ENCODE data around the gene CLIC5.

The CLIC5 gene

DNA sequence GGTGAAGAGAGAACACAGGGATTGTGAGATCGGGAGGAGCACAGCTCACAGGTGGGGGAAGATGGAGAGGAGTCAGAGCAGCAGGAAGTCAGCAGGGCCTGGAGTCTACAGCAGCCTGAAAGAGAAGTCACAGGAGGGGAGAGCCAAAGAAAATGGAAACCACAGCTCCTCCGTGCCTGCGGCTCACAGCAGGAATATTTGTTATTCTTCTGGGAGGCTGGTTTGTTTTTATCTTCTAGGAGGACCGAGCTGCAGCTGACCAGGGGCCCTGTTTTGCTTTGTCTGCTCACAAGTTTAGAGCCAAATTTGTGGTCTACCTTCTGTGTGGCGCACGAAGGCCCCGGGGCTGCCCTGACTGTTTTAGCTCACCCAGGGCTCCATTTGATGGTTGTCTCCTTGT is 81.8 kb downstream of the CLIC5 start:
- H3K4me1 Mint-ChIP-seq: peaks cover 41% of the 10 kb centered on the region
- DNase-seq: no peak
- H3K36me3 Mint-ChIP-seq (ENCODE audit: low read depth): no peaks in the 10 kb centered on the region
- no peak overlapping the region for H3K4me3 Mint-ChIP-seq
- TF ChIP-seq, protein P1, sequence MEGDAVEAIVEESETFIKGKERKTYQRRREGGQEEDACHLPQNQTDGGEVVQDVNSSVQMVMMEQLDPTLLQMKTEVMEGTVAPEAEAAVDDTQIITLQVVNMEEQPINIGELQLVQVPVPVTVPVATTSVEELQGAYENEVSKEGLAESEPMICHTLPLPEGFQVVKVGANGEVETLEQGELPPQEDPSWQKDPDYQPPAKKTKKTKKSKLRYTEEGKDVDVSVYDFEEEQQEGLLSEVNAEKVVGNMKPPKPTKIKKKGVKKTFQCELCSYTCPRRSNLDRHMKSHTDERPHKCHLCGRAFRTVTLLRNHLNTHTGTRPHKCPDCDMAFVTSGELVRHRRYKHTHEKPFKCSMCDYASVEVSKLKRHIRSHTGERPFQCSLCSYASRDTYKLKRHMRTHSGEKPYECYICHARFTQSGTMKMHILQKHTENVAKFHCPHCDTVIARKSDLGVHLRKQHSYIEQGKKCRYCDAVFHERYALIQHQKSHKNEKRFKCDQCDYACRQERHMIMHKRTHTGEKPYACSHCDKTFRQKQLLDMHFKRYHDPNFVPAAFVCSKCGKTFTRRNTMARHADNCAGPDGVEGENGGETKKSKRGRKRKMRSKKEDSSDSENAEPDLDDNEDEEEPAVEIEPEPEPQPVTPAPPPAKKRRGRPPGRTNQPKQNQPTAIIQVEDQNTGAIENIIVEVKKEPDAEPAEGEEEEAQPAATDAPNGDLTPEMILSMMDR (IDR thresholded peaks at IDR 0.05): no peak
- H3K9me3 Mint-ChIP-seq: no peaks in the 10 kb centered on the region
- H3K27ac Mint-ChIP-seq: peak overlapping the region; percentile 2
- peaks cover 13% of the 10 kb centered on the region for H3K27me3 Mint-ChIP-seq (ENCODE audit: low read depth, poor library complexity)

DNA sequence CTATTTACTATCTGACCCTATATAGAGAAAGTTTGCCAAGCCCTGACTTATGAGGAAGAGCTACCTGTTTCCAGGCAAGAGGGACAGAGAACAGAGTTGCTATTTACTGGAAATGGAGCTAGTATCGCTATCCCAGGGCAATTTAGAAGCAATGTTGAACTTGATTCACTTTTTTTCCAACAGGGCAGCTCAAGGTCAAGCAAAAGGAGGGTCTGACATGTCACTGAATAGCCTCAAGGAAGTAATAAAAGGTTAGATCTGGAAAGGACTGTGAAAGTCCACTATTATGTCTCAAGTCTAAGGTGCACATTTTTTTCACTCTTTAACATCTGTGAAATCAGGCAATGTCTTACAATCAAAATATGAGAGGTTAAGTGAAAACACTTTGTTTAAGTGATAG is 84.4 kb downstream of the CLIC5 start:
- TF ChIP-seq, protein P1 (IDR thresholded peaks at IDR 0.05): no peak
- no peak overlapping the region for H3K27ac Mint-ChIP-seq
- H3K27me3 Mint-ChIP-seq (ENCODE audit: low read depth, poor library complexity): peaks cover 13% of the 10 kb centered on the region
- peaks cover 49% of the 10 kb centered on the region for H3K4me1 Mint-ChIP-seq
- no peaks in the 10 kb centered on the region for H3K9me3 Mint-ChIP-seq
- no peaks in the 10 kb centered on the region for H3K36me3 Mint-ChIP-seq (ENCODE audit: low read depth)
- no peak overlapping the region for H3K4me3 Mint-ChIP-seq
- no peak for DNase-seq

DNA sequence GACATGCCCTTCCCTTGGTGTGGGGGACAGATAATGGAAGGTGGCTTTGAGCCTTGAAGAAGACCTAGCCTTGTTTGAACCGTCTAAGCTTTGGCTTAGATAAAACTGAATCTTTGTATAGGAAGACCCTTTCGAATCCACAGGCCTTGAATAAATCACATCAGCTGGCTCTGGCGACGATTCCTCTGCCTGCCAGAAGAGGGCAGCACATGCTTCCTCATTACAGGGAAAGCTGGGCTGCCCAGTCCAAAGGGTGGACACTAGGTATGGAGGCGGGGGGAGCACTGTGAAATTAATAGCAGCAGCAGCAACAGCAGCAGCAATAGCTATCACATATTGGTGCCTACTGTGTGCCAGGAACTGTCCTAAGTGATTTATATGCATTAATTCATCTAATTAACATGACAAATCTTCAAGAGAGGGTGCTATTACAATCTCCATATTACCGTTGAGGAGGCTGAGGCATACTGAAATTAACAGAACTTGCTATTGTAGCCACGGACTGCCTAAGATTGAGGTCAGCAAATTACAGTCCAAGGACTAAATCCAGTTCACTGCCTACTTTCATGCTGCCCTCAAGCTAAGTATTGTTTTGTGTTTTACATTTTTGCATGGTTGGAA is 85.1 kb downstream of the CLIC5 start:
- H3K27me3 Mint-ChIP-seq (ENCODE audit: low read depth, poor library complexity): peaks cover 7% of the 10 kb centered on the region
- H3K36me3 Mint-ChIP-seq (ENCODE audit: low read depth): no peaks in the 10 kb centered on the region
- no peak overlapping the region for H3K27ac Mint-ChIP-seq
- peak; percentile 79 for DNase-seq
- H3K9me3 Mint-ChIP-seq: no peaks in the 10 kb centered on the region
- H3K4me1 Mint-ChIP-seq: peaks cover 49% of the 10 kb centered on the region
- no peak overlapping the region for H3K4me3 Mint-ChIP-seq
- TF ChIP-seq, protein P1 (IDR thresholded peaks at IDR 0.05): peak; percentile 98

DNA sequence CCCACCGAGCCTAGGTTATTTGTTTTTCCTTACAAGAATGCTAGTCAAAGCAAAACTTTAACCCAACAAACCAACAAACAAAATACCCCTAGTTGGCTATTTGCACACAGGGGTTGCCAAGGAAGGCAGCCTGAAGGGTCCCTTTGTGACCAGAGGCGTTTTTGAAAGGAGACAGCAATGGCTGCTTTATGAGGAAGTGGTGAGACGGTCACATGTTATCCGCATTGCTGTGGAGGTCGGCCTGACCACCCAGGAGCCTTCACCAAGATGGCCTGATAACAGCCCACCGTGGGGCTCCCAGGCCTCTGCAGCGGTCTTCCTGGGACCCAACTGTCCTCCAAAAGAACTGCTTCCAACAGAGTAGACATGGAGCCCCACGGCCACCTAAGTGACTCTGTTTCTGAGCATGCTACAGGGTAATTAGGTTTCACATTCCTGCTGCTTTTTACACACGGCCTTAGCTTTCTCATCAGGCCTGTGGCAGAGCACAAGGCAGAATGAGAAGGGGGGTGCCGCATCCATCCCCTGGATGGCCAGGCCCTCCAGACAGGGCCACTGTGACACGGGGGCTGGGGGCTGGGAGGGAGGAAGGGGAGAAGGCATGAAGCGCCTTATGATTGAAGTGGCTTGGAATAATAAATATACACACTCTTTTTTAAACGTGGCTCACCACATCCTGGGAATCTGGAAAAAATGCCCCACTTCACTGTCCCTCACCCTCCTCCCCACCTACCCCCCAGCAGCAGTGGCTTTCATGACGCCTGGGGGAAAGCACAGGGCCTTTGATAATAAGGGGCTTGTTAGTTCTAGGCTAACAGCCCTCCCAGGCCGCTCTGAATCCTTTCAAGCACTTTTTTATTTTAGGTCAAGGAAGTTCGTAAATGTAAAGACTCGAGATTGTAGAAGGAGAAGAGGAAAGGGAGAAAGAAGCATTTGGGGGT is 86.0 kb downstream of the CLIC5 start:
- no peaks in the 10 kb centered on the region for H3K9me3 Mint-ChIP-seq
- peaks cover 6% of the 10 kb centered on the region for H3K27me3 Mint-ChIP-seq (ENCODE audit: low read depth, poor library complexity)
- no peaks in the 10 kb centered on the region for H3K36me3 Mint-ChIP-seq (ENCODE audit: low read depth)
- H3K4me3 Mint-ChIP-seq: no peak overlapping the region
- DNase-seq: no peak
- TF ChIP-seq, protein P1 (IDR thresholded peaks at IDR 0.05): no peak
- peaks cover 48% of the 10 kb centered on the region for H3K4me1 Mint-ChIP-seq
- no peak overlapping the region for H3K27ac Mint-ChIP-seq

DNA sequence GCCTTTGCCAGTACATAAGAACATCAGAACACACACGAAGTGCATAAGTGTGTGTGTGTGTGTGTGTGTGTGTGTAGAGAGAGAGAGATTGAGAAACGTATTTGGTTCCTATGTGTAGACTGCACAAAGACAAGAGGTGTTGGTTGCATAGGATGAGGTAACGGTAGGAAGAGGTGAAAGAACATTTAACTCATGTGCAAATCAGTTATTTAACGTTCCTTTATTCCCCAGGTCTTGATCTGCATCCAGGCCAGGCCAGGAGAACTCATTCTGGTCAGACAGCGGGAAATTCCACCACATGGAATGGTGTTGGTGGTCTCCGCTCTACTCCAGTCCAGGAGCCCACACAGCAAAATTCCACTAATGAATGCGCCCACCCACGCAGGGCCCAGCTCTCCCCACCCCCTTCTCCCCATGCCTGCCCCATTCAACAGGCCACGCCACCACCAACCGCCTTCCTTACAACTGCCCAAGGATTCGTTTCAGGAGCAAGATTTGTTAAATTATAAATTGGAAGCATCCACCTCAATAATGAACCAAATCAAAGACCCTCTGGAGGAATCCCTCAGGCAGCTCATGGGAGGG is 86.8 kb downstream of the CLIC5 start:
- H3K36me3 Mint-ChIP-seq (ENCODE audit: low read depth): no peaks in the 10 kb centered on the region
- H3K27ac Mint-ChIP-seq: peak overlapping the region; percentile 6
- H3K4me3 Mint-ChIP-seq: no peak overlapping the region
- no peaks in the 10 kb centered on the region for H3K9me3 Mint-ChIP-seq
- peaks cover 39% of the 10 kb centered on the region for H3K4me1 Mint-ChIP-seq
- TF ChIP-seq, protein P1 (IDR thresholded peaks at IDR 0.05): no peak
- H3K27me3 Mint-ChIP-seq (ENCODE audit: low read depth, poor library complexity): peaks cover 6% of the 10 kb centered on the region
- no peak for DNase-seq
